HG03439 (cell line): ENCODE data around the gene LASP1.

Experiments used
- ATAC-seq: cut with Tn5 transposase; IDR thresholded peaks from one replicate; pipeline ENCODE4 v1.9.1; 2021; ENCODE audit warnings: mild to moderate bottlenecking, moderate library complexity; ENCODE audit not compliant: unreplicated experiment

Gene LASP1

GRCh38 chr17:38868817-38869525, 887 bp upstream of the LASP1 start:
- peak; percentile 40 for ATAC-seq

GRCh38 chr17:38870259-38871165, 654 bp downstream of the LASP1 start:
- ATAC-seq, result peak; percentile 16

GRCh38 chr17:38871247-38872015, 1.6 kb downstream of the LASP1 start:
- ATAC-seq, result no peak

- ATAC-seq, result no peak
These were observed 2.2 kb downstream of the LASP1 start for GRCh38 chr17:38872027-38872511.

- ATAC-seq, result no peak
These were observed 3.0 kb downstream of the LASP1 start for GRCh38 chr17:38872671-38873385.

DNA sequence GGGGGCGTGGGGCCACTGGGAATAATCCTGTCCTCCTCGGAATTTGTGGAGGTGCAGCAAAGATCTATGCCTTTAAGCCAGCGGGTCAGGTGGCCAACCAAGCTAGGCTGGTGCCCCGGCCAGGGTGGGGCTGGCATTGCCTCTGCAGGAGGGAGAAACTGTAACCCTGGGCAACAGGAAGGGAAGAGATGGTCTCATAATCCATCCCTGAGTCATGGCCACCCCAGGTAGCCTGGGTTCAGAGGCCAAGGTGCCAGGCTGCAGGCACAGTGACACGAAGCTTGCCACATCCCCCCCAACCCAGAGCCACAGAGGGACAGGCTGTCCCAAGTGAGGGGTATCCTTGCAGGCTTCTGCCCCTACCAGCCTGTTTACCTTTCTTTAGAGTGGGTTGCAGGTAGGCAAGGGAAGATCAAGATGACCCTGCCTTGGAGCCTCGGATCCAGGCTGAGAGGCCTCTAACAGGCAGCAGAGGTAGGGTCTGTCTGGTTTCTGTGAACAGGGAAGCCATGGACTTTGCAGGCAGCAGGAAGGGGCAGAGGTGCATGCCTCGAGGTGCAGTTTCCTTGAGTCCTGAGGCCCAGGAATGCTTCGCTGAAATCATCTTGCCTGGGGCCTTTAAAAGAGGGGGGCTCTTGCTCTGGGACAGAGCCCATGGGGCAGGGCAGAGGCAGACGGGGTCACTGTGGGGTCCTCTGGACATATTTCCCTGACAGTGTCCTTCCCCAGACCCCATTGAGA, 4.0 kb downstream of the LASP1 start:
- no peak for ATAC-seq

DNA sequence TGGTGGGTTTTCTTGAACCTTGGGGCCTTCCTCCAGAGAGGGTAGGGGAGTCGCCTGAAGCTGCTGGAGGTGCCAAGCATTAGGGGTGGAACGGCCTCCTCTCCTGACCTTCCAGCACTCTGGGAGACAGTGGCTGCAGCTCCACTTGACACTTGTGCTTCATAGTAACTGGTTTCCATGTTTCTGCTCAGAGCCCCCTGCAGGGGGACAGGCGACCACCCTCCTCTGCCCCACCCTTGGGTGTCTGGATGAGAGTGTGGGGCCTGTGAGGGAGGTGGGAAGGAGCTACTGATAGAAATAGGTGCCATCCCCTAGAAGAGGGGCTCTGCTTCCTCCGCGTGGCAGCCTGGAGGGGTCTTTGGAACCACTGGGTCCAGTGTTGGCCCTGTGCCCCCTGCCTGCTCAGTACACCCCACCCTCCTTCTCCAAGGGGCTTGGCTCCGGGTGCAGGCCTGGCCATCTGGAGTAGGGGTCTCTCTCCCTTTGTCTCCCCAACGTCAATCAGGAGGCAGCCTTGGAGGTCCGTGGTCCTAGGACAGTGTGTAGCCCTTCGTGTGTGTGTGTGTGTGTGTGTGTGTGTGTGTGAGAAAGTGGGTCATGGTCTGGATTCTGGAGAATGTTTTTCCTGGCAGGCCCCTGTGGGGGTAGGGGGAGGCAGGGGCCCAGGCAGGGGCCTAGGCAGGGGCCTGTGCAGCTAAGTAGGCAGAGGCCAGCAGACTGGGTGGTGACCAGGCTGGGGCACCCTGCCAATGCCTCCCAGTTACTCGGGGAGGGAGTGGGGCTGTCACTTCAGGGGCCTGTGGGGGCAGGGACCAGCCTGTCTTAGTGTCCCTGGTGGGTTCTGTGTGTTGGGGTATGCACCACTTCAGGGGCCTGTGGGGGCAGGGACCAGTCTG, 4.9 kb downstream of the LASP1 start:
- ATAC-seq, result no peak

- ATAC-seq, result no peak
These were observed 5.7 kb downstream of the LASP1 start for GRCh38 chr17:38875477-38876075.

DNA sequence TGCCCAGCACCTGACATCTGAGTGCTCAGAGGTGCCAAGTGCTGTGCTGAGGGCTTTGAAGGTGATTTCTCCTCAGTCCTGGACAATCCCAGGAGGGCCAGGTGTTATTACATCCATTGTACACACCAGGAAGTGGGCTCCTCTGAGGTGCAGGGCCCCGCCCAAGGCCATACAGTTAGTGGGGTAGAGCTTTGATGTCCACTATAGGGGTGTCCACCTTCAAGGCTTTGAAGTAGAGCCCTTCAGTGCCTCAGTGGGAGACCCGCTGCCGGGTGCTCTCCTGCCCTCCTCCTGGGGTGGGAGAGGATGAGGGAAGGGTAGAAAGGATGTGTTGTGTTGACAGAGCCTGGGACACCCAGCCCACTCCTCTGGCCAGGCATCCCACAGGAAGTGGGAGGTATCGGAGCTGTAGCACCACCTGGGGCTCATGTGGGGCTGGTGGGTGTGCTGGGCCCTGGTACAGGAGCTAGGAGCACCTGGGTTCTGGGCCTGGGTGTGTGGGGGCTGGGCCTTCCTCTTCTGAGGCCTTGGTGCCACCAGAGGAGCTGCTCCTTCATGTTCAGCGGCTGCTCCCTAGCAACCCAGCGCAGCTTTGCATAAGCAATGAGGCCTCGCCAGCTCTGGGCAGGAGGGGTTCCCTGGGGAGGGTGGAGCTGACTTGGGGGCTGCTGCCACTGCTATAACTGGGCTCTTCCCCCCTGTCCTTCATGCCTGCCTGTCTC, 7.4 kb downstream of the LASP1 start:
- no peak for ATAC-seq

DNA sequence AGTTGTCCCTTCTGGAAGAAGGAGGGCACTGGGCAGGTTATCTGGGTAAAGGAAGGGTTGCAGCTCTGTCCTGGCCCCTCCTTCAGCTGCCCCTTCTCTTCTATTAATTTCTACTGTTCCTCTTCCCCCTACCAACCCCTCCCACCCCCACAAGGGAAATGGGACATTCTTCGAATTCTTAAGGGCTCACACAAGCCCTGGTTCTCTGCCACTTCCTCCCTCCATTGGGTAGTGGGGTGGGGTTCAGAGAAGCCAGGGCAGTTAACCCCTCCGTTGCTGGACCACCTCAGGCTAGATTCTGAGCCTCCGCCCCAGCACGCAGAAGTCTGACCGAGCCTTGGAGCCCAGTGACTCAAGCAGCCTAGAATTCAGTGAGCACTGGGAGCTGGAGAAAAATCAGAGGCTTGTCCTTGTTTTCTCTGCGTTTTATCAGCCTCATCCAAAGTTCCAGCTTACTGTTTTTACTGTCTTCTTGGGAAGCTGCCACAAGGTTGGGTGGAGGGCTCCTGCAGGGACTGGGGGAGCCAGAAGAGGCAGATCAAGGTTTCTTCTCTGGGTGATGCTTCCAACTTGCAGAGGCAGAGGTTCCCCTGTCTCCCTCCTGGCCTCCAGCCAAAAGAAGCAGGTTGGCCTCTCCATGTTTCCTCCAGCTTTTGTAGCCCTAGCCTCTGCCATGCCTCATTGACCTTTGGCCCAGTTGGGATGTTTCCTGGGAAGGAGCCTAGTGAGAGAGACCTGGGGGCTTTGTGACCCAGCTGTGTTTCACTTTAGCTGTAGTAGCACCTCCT, 10.2 kb downstream of the LASP1 start:
- no peak for ATAC-seq

DNA sequence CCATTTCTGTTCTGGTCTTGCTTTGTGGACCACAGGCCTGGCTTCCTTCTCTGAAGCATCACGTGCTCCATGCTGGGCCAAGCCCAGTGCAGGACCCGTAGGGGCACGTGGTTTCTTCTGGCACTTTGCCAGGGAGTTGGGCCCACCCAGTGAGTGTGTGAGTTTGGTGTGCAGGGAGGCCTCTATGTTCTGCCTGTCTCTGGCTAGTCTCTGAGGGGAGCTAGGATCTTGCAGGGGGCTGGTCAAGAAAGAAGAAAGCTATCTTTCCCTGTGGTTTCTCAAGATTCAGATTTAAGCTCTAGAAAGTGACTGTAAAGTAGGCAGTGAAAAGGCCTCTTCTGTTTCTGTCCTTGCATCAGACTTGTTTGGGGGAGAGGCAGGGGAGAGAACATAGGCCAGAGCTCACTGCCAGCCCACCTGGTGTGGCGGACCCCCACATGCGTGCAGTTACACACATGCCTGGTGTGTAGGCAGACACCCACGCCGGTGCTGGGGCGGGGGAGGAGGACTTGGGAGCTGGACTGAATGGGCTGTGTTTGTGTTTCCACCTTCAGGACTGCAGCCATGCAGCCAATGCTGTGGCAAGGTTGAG, 11.8 kb downstream of the LASP1 start:
- ATAC-seq, result no peak

- no peak for ATAC-seq
These were observed 13.0 kb downstream of the LASP1 start for GRCh38 chr17:38882870-38883269.

- ATAC-seq, result no peak
These were observed 14.0 kb downstream of the LASP1 start for GRCh38 chr17:38883592-38884526.

- ATAC-seq, result no peak
These were observed 15.3 kb downstream of the LASP1 start for GRCh38 chr17:38885044-38885727.
